Stimulated activated CD4-positive, alpha-beta T cell treated with anti-CD3 and anti-CD28 coated beads, Interleukin-4, amount 100 ng/mL, for 48 hours (primary cell): ENCODE results near the gene KCNMB1.

Source experiments
- DNase-seq, 2 donors: peaks; one replicate each; pipeline ENCODE4 v3.0.0-alpha.2; 2020; ENCODE audit warnings: low read depth in 2 of 2

The KCNMB1 gene

GRCh38 chr5:170414786-170415185 lies 25.6 kb upstream of the KCNMB1 start:
- no peak for DNase-seq

GRCh38 chr5:170413897-170414296 lies 24.7 kb upstream of the KCNMB1 start:
- DNase-seq: no peak

GRCh38 chr5:170411100-170411499 lies 21.9 kb upstream of the KCNMB1 start:
- no peak for DNase-seq

GRCh38 chr5:170410401-170410800 lies 21.2 kb upstream of the KCNMB1 start:
- DNase-seq: no peak

- DNase-seq: no peak
These were observed 19.9 kb upstream of the KCNMB1 start for GRCh38 chr5:170408877-170409660.

GRCh38 chr5:170408226-170408625 lies 19.1 kb upstream of the KCNMB1 start:
- no peak for DNase-seq

GRCh38 chr5:170407062-170407461 lies 17.9 kb upstream of the KCNMB1 start:
- no peak for DNase-seq

GRCh38 chr5:170405817-170406216 lies 16.6 kb upstream of the KCNMB1 start:
- DNase-seq: no peak

GRCh38 chr5:170404398-170404797 lies 15.2 kb upstream of the KCNMB1 start:
- DNase-seq: no peak

GRCh38 chr5:170403675-170404074 lies 14.5 kb upstream of the KCNMB1 start:
- no peak for DNase-seq

- no peak for DNase-seq
These were observed 13.3 kb upstream of the KCNMB1 start for GRCh38 chr5:170402508-170402907.

- DNase-seq: no peak
These were observed 7.9 kb upstream of the KCNMB1 start for GRCh38 chr5:170397059-170397458.

- no peak for DNase-seq
These were observed 4.8 kb upstream of the KCNMB1 start for GRCh38 chr5:170393958-170394357.

GRCh38 chr5:170393235-170393634 lies 4.1 kb upstream of the KCNMB1 start:
- peak; percentile 4 to 26 for DNase-seq

- DNase-seq: no peak
These were observed 1.3 kb upstream of the KCNMB1 start for GRCh38 chr5:170390472-170390871.

GRCh38 chr5:170389550-170389892 lies 354 bp upstream of the KCNMB1 start:
- no peak for DNase-seq

GRCh38 chr5:170387775-170388639 lies 1.2 kb downstream of the KCNMB1 start:
- DNase-seq: no peak

- DNase-seq: no peak
These were observed 2.3 kb downstream of the KCNMB1 start for GRCh38 chr5:170386743-170387395.

- DNase-seq: no peak
These were observed 5.9 kb downstream of the KCNMB1 start for GRCh38 chr5:170383227-170383626.

GRCh38 chr5:170382790-170383189 lies 6.4 kb downstream of the KCNMB1 start:
- no peak for DNase-seq

GRCh38 chr5:170380361-170380951 lies 8.7 kb downstream of the KCNMB1 start:
- DNase-seq: no peak

- no peak for DNase-seq
These were observed 10.4 kb downstream of the KCNMB1 start for GRCh38 chr5:170378740-170379139.
